ENCODE results near the gene SLC6A3. TPM values are rescaled to one million over a fixed set of nuclear protein-coding genes. Genes with fewer than 3 reads are reported as not detected.
A peak's percentile ranks its signal among the peaks of the same experiment; 100 is the strongest.

Gene SLC6A3
- total RNA-seq, 1 experiment from 2014 or later: 0.74 TPM

DNA sequence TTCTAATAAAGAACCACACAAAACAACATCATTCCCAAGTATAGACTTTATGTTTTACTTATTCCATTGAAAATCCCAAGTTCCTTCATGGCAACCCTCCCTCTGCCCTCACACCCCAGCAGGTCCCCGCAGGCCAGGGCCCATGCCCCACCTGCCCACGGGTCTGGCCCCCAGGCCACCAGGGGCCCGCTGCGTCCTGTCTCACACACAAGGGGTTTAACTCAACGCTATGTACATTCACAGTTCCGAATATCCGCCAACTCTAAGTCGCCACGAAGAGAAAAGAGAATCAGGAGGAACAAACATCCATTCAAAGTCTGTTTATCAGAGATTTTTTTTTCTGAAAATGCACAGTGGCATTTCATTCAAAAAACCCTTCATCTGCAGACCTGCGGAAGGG is 16.2 kb upstream of the SLC6A3 start:
- POLR2A ChIA-PET: no interaction called here
- Mint-ChIP-seq H3K4me3 (no peak overlapping the region), H3K9me3 (peaks cover 43% of the 10 kb centered on the region), H3K36me3 (peaks cover 87% of the 10 kb centered on the region), H3K27ac (peak overlapping the region; percentile 81; the same call in 1 of the 2 replicates), H3K4me1 (no peaks in the 10 kb centered on the region), H3K27me3 (ENCODE audit: low read depth) (peaks cover 7% of the 10 kb centered on the region)
- CTCF ChIA-PET: no interaction called here
- ATAC-seq (no peak), DNase-seq (ENCODE audit: low spot score) (no peak)
- no peak for TF ChIP-seq ZNF219 (CRISPR knock-in tag; IDR thresholded peaks at IDR 0.05; ENCODE audit: borderline replicate concordance)
- no peak for TF ChIP-seq ZNF232 (CRISPR knock-in tag; IDR thresholded peaks at IDR 0.05)
- TF ChIP-seq PRRX2 (CRISPR knock-in tag; IDR thresholded peaks at IDR 0.05): no peak
- TF ChIP-seq ZNF121 (CRISPR knock-in tag; IDR thresholded peaks at IDR 0.05): no peak
- TF ChIP-seq, protein P1, sequence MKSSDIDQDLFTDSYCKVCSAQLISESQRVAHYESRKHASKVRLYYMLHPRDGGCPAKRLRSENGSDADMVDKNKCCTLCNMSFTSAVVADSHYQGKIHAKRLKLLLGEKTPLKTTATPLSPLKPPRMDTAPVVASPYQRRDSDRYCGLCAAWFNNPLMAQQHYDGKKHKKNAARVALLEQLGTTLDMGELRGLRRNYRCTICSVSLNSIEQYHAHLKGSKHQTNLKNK (CRISPR knock-in tag; IDR thresholded peaks at IDR 0.05): no peak
- TF ChIP-seq, protein P2, sequence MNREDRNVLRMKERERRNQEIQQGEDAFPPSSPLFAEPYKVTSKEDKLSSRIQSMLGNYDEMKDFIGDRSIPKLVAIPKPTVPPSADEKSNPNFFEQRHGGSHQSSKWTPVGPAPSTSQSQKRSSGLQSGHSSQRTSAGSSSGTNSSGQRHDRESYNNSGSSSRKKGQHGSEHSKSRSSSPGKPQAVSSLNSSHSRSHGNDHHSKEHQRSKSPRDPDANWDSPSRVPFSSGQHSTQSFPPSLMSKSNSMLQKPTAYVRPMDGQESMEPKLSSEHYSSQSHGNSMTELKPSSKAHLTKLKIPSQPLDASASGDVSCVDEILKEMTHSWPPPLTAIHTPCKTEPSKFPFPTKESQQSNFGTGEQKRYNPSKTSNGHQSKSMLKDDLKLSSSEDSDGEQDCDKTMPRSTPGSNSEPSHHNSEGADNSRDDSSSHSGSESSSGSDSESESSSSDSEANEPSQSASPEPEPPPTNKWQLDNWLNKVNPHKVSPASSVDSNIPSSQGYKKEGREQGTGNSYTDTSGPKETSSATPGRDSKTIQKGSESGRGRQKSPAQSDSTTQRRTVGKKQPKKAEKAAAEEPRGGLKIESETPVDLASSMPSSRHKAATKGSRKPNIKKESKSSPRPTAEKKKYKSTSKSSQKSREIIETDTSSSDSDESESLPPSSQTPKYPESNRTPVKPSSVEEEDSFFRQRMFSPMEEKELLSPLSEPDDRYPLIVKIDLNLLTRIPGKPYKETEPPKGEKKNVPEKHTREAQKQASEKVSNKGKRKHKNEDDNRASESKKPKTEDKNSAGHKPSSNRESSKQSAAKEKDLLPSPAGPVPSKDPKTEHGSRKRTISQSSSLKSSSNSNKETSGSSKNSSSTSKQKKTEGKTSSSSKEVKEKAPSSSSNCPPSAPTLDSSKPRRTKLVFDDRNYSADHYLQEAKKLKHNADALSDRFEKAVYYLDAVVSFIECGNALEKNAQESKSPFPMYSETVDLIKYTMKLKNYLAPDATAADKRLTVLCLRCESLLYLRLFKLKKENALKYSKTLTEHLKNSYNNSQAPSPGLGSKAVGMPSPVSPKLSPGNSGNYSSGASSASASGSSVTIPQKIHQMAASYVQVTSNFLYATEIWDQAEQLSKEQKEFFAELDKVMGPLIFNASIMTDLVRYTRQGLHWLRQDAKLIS (CRISPR knock-in tag; IDR thresholded peaks at IDR 0.05; ENCODE audit: borderline replicate concordance): no peak
- TF ChIP-seq, protein P3, sequence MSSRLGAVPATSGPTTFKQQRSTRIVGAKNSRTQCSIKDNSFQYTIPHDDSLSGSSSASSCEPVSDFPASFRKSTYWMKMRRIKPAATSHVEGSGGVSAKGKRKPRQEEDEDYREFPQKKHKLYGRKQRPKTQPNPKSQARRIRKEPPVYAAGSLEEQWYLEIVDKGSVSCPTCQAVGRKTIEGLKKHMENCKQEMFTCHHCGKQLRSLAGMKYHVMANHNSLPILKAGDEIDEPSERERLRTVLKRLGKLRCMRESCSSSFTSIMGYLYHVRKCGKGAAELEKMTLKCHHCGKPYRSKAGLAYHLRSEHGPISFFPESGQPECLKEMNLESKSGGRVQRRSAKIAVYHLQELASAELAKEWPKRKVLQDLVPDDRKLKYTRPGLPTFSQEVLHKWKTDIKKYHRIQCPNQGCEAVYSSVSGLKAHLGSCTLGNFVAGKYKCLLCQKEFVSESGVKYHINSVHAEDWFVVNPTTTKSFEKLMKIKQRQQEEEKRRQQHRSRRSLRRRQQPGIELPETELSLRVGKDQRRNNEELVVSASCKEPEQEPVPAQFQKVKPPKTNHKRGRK (CRISPR knock-in tag; IDR thresholded peaks at IDR 0.05; ENCODE audit: borderline replicate concordance): no peak
- TF ChIP-seq, protein P4, sequence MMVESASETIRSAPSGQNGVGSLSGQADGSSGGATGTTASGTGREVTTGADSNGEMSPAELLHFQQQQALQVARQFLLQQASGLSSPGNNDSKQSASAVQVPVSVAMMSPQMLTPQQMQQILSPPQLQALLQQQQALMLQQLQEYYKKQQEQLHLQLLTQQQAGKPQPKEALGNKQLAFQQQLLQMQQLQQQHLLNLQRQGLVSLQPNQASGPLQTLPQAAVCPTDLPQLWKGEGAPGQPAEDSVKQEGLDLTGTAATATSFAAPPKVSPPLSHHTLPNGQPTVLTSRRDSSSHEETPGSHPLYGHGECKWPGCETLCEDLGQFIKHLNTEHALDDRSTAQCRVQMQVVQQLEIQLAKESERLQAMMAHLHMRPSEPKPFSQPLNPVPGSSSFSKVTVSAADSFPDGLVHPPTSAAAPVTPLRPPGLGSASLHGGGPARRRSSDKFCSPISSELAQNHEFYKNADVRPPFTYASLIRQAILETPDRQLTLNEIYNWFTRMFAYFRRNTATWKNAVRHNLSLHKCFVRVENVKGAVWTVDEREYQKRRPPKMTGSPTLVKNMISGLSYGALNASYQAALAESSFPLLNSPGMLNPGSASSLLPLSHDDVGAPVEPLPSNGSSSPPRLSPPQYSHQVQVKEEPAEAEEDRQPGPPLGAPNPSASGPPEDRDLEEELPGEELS (CRISPR knock-in tag; IDR thresholded peaks at IDR 0.05): no peak
- TF ChIP-seq EMX1 (CRISPR knock-in tag; IDR thresholded peaks at IDR 0.05): no peak
- TF ChIP-seq, protein P5, sequence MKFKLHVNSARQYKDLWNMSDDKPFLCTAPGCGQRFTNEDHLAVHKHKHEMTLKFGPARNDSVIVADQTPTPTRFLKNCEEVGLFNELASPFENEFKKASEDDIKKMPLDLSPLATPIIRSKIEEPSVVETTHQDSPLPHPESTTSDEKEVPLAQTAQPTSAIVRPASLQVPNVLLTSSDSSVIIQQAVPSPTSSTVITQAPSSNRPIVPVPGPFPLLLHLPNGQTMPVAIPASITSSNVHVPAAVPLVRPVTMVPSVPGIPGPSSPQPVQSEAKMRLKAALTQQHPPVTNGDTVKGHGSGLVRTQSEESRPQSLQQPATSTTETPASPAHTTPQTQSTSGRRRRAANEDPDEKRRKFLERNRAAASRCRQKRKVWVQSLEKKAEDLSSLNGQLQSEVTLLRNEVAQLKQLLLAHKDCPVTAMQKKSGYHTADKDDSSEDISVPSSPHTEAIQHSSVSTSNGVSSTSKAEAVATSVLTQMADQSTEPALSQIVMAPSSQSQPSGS (CRISPR knock-in tag; IDR thresholded peaks at IDR 0.05; ENCODE audit: borderline replicate concordance, low read depth): no peak

DNA sequence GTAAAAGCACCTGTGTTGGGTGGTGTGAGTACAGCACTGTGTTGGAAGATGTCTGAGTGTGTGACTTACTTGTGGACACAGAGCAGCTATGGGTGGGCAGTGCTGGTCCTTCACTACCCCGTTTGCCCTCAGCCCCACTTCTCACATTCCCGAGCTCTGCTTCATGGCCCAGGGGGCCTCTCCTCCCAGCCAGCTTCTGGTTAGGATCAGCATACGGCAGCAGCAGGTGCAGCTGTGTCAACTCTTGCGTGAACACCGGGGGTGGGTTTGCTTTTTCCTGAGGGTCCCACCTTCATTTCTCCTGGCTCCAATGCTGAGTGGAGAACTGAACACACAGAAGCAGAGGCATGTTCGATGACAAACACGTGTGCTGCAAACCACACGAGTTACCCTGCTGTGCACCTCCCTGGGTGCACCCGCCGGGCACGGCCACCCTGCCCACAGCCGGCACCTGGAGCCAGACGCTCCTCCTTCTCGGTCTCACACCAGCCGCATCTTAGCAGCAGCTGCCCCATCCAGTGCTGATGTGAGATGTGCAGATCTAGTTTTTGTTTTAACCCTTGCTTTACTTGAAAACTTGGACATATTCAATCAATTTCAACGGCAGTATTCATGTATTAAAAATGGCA is 14.9 kb upstream of the SLC6A3 start:
- ATAC-seq: no peak; the same call in 1 of the 2 replicates
- H3K27ac Mint-ChIP-seq: peak overlapping the region; percentile 15; the same call in 1 of the 2 replicates
- POLR2A ChIA-PET: no interaction called here
- no peaks in the 10 kb centered on the region for H3K4me1 Mint-ChIP-seq
- no peak for DNase-seq (ENCODE audit: low spot score)
- peaks cover 16% of the 10 kb centered on the region for H3K27me3 Mint-ChIP-seq (ENCODE audit: low read depth)
- CTCF ChIA-PET: interaction anchor here (0.7 kb wide), 1 partner anchor 8 kb away, joined by 4 read pairs; no protein-coding TSS in a partner anchor
- no peak overlapping the region for H3K4me3 Mint-ChIP-seq
- H3K9me3 Mint-ChIP-seq: peaks cover 44% of the 10 kb centered on the region
- peaks cover 84% of the 10 kb centered on the region for H3K36me3 Mint-ChIP-seq
- no peak for TF ChIP-seq NR3C1 (CRISPR knock-in tag; conservative IDR thresholded peaks at IDR 0.05; ENCODE audit: low read depth)
- TF ChIP-seq, protein P6, sequence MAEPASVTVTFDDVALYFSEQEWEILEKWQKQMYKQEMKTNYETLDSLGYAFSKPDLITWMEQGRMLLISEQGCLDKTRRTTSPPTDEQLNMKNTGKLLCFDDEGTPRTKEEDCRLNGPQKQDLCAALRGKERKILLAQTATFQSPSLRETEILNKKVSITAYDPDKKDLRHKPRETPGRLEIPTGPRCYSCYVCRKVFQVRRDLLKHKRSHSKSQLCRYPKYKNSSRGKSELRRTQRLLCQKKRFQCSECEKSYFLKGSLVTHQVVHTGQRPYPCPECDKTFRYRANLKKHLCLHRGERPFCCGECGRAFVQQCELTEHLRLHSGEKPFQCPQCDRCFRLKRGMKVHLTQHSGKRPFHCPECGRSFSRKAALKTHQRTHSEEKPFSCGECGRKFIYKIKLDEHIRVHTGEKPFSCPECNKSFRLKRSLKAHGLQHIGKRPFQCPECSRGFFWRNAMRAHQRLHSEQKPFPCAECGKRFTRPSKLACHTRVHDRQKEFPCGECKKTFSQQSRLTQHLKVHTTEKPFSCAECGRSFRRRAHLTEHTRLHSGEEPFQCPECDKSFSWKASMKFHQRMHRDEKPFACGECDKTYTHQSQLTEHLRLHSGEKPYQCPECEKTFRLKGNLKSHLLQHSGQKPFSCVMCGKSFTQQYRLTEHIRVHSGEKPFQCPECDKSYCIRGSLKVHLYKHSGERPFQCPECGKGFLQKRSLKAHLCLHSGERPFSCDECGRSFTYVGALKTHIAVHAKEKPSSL (CRISPR knock-in tag; conservative IDR thresholded peaks at IDR 0.05): no peak
- no peak for TF ChIP-seq ZNF317 (CRISPR knock-in tag; IDR thresholded peaks at IDR 0.05; ENCODE audit: borderline replicate concordance, low read depth)
- TF ChIP-seq RORB (CRISPR knock-in tag; IDR thresholded peaks at IDR 0.05): no peak
- TF ChIP-seq, protein P7, sequence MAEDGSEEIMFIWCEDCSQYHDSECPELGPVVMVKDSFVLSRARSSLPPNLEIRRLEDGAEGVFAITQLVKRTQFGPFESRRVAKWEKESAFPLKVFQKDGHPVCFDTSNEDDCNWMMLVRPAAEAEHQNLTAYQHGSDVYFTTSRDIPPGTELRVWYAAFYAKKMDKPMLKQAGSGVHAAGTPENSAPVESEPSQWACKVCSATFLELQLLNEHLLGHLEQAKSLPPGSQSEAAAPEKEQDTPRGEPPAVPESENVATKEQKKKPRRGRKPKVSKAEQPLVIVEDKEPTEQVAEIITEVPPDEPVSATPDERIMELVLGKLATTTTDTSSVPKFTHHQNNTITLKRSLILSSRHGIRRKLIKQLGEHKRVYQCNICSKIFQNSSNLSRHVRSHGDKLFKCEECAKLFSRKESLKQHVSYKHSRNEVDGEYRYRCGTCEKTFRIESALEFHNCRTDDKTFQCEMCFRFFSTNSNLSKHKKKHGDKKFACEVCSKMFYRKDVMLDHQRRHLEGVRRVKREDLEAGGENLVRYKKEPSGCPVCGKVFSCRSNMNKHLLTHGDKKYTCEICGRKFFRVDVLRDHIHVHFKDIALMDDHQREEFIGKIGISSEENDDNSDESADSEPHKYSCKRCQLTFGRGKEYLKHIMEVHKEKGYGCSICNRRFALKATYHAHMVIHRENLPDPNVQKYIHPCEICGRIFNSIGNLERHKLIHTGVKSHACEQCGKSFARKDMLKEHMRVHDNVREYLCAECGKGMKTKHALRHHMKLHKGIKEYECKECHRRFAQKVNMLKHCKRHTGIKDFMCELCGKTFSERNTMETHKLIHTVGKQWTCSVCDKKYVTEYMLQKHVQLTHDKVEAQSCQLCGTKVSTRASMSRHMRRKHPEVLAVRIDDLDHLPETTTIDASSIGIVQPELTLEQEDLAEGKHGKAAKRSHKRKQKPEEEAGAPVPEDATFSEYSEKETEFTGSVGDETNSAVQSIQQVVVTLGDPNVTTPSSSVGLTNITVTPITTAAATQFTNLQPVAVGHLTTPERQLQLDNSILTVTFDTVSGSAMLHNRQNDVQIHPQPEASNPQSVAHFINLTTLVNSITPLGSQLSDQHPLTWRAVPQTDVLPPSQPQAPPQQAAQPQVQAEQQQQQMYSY (CRISPR knock-in tag; IDR thresholded peaks at IDR 0.05): no peak
- no peak for TF ChIP-seq NFATC4 (CRISPR knock-in tag; IDR thresholded peaks at IDR 0.05)
- TF ChIP-seq ZBTB21 (CRISPR knock-in tag; IDR thresholded peaks at IDR 0.05; ENCODE audit: borderline replicate concordance): no peak
- TF ChIP-seq ZNF416 (CRISPR knock-in tag; IDR thresholded peaks at IDR 0.05): no peak
